ENCODE results near the gene ECHS1. TPM values are rescaled to one million over a fixed set of nuclear protein-coding genes. Genes with fewer than 3 reads are reported as not detected.

Gene ECHS1
- total and polyA plus RNA-seq, 2 experiments from 2014 or later: 92.1 to 127 TPM

DNA sequence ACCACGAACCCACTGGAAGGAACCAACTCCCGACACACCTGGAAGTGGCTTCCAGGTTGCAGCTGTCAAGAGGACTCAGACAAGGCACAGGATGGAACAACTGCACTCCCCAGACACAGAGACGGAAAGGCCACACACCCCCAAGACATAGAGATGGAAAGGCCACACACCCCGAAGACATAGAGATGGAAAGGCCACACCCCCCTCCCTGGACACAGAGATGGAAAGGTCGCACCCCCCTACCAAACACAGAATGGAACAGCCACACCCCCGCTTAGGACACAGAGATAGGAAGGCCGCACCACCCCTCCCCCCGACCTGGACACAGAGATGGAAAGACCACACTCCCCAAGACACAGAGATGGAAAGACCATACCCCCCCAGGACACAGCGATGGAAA is 56.9 kb downstream of the ECHS1 start (continued):
- TF ChIP-seq CREB1 (CRISPR knock-in tag; IDR thresholded peaks at IDR 0.05; ENCODE audit: low read depth) (no peak), STAT1 (IDR thresholded peaks at IDR 0.05; ENCODE audit: unreplicated experiment) (no peak), POLR2AphosphoS5 (IDR thresholded peaks at IDR 0.05; ENCODE audit: low read depth) (no peak)

DNA sequence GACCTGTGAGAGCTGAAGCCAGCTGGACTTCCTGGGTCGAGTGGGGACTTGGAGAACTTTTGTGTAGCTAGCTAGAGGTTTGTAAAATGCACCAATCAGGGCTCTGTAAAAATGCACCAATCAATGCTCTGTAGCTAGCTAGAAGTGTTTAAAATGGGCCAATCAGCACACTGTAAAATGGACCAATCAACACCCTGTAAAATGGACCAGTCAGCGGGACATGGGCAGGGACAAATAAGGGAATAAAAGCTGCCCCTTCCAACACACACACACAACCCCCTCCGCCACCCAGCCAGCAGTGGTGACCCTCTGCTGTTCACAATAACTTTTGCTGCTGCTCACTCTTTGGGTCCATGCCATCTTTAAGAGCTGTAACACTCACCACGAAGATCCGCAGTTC is 57.3 kb downstream of the ECHS1 start:
- Histone ChIP-seq H3K4me1 (ENCODE audit: insufficient read depth) (no peaks in the 10 kb centered on the region), H3K4me3 (no peak overlapping the region), H3K9me2 (ENCODE audit: insufficient read depth) (no peaks in the 10 kb centered on the region), H2AFZ (no peak overlapping the region), H3F3A (replicated peaks; ENCODE audit: low read depth) (peaks cover 6% of the 10 kb centered on the region; the same call in 1 of the 2 replicates), H3K27ac (ENCODE audit: low read depth) (no peak overlapping the region), H3K4me2 (no peak overlapping the region), H3K27me3 (ENCODE audit: insufficient read depth) (peaks cover 3% of the 10 kb centered on the region; the same call in 1 of the 2 replicates), H3K36me3 (ENCODE audit: insufficient read depth) (peaks cover 3% of the 10 kb centered on the region; the same call in 1 of the 2 replicates), H3K79me2 (replicated peaks; ENCODE audit: insufficient read depth) (no peaks in the 10 kb centered on the region), H4K20me1 (replicated peaks; ENCODE audit: insufficient read depth) (no peaks in the 10 kb centered on the region)
- ATAC-seq (no peak), DNase-seq (ENCODE audit: low spot score) (no peak)
- Mint-ChIP-seq H3K4me3 (no peak overlapping the region), H3K4me1 (no peaks in the 10 kb centered on the region), H3K9me3 (peaks cover 4% of the 10 kb centered on the region; the same call in 2 of the 3 replicates), H3K27ac (no peak overlapping the region), H3K27me3 (ENCODE audit: insufficient read depth, low read depth, poor library complexity) (peaks cover 24% of the 10 kb centered on the region), H3K36me3 (ENCODE audit: low read depth) (peaks cover 11% of the 10 kb centered on the region)
- TF ChIP-seq, protein P1, sequence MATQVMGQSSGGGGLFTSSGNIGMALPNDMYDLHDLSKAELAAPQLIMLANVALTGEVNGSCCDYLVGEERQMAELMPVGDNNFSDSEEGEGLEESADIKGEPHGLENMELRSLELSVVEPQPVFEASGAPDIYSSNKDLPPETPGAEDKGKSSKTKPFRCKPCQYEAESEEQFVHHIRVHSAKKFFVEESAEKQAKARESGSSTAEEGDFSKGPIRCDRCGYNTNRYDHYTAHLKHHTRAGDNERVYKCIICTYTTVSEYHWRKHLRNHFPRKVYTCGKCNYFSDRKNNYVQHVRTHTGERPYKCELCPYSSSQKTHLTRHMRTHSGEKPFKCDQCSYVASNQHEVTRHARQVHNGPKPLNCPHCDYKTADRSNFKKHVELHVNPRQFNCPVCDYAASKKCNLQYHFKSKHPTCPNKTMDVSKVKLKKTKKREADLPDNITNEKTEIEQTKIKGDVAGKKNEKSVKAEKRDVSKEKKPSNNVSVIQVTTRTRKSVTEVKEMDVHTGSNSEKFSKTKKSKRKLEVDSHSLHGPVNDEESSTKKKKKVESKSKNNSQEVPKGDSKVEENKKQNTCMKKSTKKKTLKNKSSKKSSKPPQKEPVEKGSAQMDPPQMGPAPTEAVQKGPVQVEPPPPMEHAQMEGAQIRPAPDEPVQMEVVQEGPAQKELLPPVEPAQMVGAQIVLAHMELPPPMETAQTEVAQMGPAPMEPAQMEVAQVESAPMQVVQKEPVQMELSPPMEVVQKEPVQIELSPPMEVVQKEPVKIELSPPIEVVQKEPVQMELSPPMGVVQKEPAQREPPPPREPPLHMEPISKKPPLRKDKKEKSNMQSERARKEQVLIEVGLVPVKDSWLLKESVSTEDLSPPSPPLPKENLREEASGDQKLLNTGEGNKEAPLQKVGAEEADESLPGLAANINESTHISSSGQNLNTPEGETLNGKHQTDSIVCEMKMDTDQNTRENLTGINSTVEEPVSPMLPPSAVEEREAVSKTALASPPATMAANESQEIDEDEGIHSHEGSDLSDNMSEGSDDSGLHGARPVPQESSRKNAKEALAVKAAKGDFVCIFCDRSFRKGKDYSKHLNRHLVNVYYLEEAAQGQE (IDR thresholded peaks at IDR 0.05; ENCODE audit: unreplicated experiment): no peak
- TF ChIP-seq NANOG (IDR thresholded peaks at IDR 0.05; ENCODE audit: borderline replicate concordance): no peak
- no peak for TF ChIP-seq JUNB (IDR thresholded peaks at IDR 0.05; ENCODE audit: unreplicated experiment)
- no peak for TF ChIP-seq EZH2phosphoT487 (IDR thresholded peaks at IDR 0.05; ENCODE audit: unreplicated experiment)

DNA sequence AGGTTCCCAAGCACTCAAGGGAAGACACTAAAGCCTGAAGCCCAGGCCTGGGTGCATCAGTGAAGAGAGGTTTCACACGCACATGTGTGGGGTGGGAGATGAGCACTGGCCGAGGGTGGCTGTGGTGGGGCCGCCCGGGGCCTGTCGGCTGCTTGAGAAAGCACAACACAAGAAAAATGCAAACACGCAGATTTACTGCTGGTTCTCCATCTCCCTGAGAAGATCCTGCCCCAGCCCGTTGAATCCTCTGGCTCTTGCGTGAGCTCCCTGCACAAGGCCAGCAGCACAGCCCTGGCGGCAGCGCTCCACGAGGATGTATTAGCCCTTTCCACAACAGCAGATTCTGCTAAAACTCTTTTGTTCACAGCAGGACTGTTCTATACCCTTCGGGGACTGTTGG is 58.2 kb downstream of the ECHS1 start:
- Mint-ChIP-seq H3K4me1 (no peaks in the 10 kb centered on the region), H3K4me3 (no peak overlapping the region), H3K9me3 (no peaks in the 10 kb centered on the region), H3K36me3 (ENCODE audit: low read depth) (peaks cover 17% of the 10 kb centered on the region), H3K27me3 (ENCODE audit: insufficient read depth, low read depth, poor library complexity) (peaks cover 22% of the 10 kb centered on the region), H3K27ac (no peak overlapping the region)
- DNase-seq (ENCODE audit: low spot score): no peak
- Histone ChIP-seq H3K27ac (ENCODE audit: low read depth) (no peak overlapping the region), H2AFZ (no peak overlapping the region), H3K79me2 (replicated peaks; ENCODE audit: insufficient read depth) (no peaks in the 10 kb centered on the region), H3K36me3 (ENCODE audit: insufficient read depth) (peaks cover 5% of the 10 kb centered on the region; the same call in 1 of the 2 replicates), H3K4me3 (no peak overlapping the region), H3K9me2 (ENCODE audit: insufficient read depth) (no peaks in the 10 kb centered on the region), H3F3A (replicated peaks; ENCODE audit: low read depth) (peaks cover 6% of the 10 kb centered on the region; the same call in 1 of the 2 replicates), H3K4me1 (ENCODE audit: insufficient read depth) (no peaks in the 10 kb centered on the region), H3K27me3 (ENCODE audit: insufficient read depth) (peaks cover 3% of the 10 kb centered on the region; the same call in 1 of the 2 replicates), H4K20me1 (replicated peaks; ENCODE audit: insufficient read depth) (no peaks in the 10 kb centered on the region), H3K4me2 (no peak overlapping the region)
- no peak for ATAC-seq
- TF ChIP-seq, protein P2, sequence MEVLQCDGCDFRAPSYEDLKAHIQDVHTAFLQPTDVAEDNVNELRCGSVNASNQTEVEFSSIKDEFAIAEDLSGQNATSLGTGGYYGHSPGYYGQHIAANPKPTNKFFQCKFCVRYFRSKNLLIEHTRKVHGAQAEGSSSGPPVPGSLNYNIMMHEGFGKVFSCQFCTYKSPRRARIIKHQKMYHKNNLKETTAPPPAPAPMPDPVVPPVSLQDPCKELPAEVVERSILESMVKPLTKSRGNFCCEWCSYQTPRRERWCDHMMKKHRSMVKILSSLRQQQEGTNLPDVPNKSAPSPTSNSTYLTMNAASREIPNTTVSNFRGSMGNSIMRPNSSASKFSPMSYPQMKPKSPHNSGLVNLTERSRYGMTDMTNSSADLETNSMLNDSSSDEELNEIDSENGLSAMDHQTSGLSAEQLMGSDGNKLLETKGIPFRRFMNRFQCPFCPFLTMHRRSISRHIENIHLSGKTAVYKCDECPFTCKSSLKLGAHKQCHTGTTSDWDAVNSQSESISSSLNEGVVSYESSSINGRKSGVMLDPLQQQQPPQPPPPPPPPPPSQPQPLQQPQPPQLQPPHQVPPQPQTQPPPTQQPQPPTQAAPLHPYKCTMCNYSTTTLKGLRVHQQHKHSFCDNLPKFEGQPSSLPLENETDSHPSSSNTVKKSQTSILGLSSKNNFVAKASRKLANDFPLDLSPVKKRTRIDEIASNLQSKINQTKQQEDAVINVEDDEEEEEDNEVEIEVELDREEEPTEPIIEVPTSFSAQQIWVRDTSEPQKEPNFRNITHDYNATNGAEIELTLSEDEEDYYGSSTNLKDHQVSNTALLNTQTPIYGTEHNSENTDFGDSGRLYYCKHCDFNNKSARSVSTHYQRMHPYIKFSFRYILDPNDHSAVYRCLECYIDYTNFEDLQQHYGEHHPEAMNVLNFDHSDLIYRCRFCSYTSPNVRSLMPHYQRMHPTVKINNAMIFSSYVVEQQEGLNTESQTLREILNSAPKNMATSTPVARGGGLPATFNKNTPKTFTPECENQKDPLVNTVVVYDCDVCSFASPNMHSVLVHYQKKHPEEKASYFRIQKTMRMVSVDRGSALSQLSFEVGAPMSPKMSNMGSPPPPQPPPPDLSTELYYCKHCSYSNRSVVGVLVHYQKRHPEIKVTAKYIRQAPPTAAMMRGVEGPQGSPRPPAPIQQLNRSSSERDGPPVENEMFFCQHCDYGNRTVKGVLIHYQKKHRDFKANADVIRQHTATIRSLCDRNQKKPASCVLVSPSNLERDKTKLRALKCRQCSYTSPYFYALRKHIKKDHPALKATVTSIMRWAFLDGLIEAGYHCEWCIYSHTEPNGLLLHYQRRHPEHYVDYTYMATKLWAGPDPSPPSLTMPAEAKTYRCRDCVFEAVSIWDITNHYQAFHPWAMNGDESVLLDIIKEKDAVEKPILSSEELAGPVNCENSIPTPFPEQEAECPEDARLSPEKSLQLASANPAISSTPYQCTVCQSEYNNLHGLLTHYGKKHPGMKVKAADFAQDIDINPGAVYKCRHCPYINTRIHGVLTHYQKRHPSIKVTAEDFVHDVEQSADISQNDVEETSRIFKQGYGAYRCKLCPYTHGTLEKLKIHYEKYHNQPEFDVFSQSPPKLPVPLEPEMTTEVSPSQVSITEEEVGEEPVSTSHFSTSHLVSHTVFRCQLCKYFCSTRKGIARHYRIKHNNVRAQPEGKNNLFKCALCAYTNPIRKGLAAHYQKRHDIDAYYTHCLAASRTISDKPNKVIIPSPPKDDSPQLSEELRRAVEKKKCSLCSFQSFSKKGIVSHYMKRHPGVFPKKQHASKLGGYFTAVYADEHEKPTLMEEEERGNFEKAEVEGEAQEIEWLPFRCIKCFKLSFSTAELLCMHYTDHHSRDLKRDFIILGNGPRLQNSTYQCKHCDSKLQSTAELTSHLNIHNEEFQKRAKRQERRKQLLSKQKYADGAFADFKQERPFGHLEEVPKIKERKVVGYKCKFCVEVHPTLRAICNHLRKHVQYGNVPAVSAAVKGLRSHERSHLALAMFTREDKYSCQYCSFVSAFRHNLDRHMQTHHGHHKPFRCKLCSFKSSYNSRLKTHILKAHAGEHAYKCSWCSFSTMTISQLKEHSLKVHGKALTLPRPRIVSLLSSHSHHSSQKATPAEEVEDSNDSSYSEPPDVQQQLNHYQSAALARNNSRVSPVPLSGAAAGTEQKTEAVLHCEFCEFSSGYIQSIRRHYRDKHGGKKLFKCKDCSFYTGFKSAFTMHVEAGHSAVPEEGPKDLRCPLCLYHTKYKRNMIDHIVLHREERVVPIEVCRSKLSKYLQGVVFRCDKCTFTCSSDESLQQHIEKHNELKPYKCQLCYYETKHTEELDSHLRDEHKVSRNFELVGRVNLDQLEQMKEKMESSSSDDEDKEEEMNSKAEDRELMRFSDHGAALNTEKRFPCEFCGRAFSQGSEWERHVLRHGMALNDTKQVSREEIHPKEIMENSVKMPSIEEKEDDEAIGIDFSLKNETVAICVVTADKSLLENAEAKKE (CRISPR knock-in tag; IDR thresholded peaks at IDR 0.05): no peak
- TF ChIP-seq, protein P3, sequence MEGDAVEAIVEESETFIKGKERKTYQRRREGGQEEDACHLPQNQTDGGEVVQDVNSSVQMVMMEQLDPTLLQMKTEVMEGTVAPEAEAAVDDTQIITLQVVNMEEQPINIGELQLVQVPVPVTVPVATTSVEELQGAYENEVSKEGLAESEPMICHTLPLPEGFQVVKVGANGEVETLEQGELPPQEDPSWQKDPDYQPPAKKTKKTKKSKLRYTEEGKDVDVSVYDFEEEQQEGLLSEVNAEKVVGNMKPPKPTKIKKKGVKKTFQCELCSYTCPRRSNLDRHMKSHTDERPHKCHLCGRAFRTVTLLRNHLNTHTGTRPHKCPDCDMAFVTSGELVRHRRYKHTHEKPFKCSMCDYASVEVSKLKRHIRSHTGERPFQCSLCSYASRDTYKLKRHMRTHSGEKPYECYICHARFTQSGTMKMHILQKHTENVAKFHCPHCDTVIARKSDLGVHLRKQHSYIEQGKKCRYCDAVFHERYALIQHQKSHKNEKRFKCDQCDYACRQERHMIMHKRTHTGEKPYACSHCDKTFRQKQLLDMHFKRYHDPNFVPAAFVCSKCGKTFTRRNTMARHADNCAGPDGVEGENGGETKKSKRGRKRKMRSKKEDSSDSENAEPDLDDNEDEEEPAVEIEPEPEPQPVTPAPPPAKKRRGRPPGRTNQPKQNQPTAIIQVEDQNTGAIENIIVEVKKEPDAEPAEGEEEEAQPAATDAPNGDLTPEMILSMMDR (conservative IDR thresholded peaks at IDR 0.05; ENCODE audit: low read depth in 2 of 2): no peak

Data from GM23338 (cell line).